DND-41 (cell line): Measurements from ENCODE around the gene EEIG1.

Experiments used
- ATAC-seq: fragments of 200-7000 bp; cut with Tn5 transposase; 3 replicates; pipeline ENCODE4 v1.9.1; 2021; ENCODE audit warnings: low read depth; ENCODE audit not compliant: insufficient read depth
- DNase-seq: peaks from one replicate; pipeline ENCODE4 v3.0.0-alpha.2; 2020
- H2AFZ ChIP-seq: 2 replicates; pipeline ENCODE4 v1.6.0; 2012; ENCODE audit warnings: low read depth, low read length
- H3K27ac ChIP-seq: 2 replicates; pipeline ENCODE4 v1.5.1; 2012; ENCODE audit warnings: low read length, inconsistent platforms
- H3K27me3 ChIP-seq: fragments of 200-600 bp; sonication (generic); 2 replicates; pipeline ENCODE4 v1.6.0; 2012; ENCODE audit warnings: low read length, mild to moderate bottlenecking, inconsistent platforms; ENCODE audit not compliant: insufficient read depth, poor library complexity
- H3K36me3 ChIP-seq: 2 replicates; pipeline ENCODE4 v1.5.1; 2012; ENCODE audit warnings: low read length, inconsistent platforms; ENCODE audit not compliant: insufficient read depth
- H3K4me1 ChIP-seq: 2 replicates; pipeline ENCODE4 v1.5.1; 2012; ENCODE audit warnings: mild to moderate bottlenecking, low read length; ENCODE audit not compliant: insufficient read depth
- H3K4me2 ChIP-seq: 2 replicates; pipeline ENCODE4 v1.6.0; 2012; ENCODE audit warnings: mild to moderate bottlenecking, moderate library complexity, low read length, inconsistent platforms; ENCODE audit not compliant: insufficient read depth
- H3K4me3 ChIP-seq, 2 experiments: fragments of 200-600 bp in 1 of 2; shearing (Covaris generic) in 1 of 2; 2 replicates each; pipeline ENCODE4 v1.5.1; 2012 to 2016; ENCODE audit warnings: inconsistent platforms in 2 of 2, low read length in 2 of 2, mild to moderate bottlenecking in 2 of 2, low read depth in 1 of 2, moderate library complexity in 1 of 2
- H3K79me2 ChIP-seq: 2 replicates; pipeline ENCODE4 v1.6.0; 2012; ENCODE audit warnings: low read length, inconsistent platforms; ENCODE audit not compliant: insufficient read depth
- H3K9ac ChIP-seq: 2 replicates; pipeline ENCODE4 v1.6.0; 2012; ENCODE audit warnings: low read depth, mild to moderate bottlenecking, inconsistent platforms, low read length, moderate library complexity
- H3K9me3 ChIP-seq: 2 replicates; pipeline ENCODE4 v1.5.1; 2012; ENCODE audit warnings: low read length, moderate library complexity, mild to moderate bottlenecking, inconsistent platforms; ENCODE audit not compliant: insufficient read depth, severe bottlenecking
- H4K20me1 ChIP-seq: 2 replicates; pipeline ENCODE4 v1.6.0; 2012; ENCODE audit warnings: low read length; ENCODE audit not compliant: insufficient read depth
- EZH2 ChIP-seq: IDR thresholded peaks from 3 replicates; pipeline ENCODE4 v1.6.1; 2012; ENCODE audit warnings: borderline replicate concordance, low read depth, mild to moderate bottlenecking, moderate library complexity, low read length, inconsistent platforms; ENCODE audit not compliant: severe bottlenecking
- TF ChIP-seq, protein P1 (sequence below): IDR thresholded peaks from 2 replicates; pipeline ENCODE4 v1.5.1; 2012; ENCODE audit warnings: borderline replicate concordance, low read length, moderate library complexity, mild to moderate bottlenecking; ENCODE audit not compliant: poor library complexity, severe bottlenecking; ENCODE audit errors: extremely low read depth

The EEIG1 gene

DNA sequence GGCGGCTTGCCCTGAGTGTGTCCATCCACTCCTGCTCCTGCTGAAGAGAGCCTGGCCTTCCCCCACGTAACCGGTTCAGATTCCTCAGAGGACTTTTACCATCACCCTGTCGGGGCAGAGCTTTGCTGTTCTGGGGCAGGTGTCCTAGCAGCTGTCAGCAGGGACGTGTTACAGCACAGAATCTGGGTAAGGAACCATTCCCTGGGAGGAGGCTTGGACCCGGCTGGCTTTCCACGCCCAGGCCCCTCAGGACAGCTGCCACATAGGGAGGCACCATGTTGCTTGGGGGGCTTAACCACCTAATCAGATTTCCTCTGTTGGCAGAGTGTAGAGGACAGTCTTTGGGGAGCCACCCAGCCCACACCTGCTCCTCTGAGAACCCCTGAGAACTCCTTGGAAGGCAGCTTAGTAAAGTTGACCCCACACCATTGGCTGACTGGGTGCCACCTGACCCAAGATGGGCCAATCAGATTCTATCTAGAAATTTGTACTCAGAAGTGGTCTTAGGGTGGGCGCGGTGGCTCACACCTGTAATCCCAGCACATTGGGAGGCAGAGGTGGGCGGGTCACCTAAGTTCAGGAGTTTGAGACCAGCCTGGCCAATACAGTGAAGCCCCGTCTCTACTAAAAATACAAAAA, 23.3 kb upstream of the EEIG1 start:
- Histone ChIP-seq H3K9me3 (no peaks in the 10 kb centered on the region), H2AFZ (no peak overlapping the region)

DNA sequence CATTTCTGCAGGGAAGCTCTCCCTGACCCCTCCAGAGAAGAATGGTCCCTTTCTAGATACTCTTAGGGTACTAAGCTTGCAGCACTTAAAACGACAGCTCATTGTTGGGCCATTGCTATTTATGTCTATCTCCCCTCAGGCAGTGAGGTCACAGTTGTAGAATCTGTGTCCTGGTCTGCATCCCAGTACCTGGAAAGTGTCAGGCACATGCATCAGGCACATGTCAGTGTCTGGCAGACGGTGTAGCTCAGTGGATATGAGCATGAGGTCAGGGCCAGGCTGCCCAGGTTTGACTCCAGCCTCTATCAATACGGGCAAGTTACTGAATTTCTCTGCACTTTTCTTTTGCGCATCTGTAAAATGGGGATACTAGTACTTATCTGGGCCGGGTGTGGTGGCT, 22.2 kb upstream of the EEIG1 start:
- Histone ChIP-seq H3K79me2 (no peaks in the 10 kb centered on the region), H3K4me2 (no peak overlapping the region), H3K4me1 (no peaks in the 10 kb centered on the region), H3K36me3 (no peaks in the 10 kb centered on the region), H3K9ac (no peak overlapping the region), H3K27me3 (no peaks in the 10 kb centered on the region), H2AFZ (no peak overlapping the region), H3K9me3 (no peaks in the 10 kb centered on the region), H3K27ac (no peak overlapping the region), H3K4me3 (no peak overlapping the region), H4K20me1 (no peaks in the 10 kb centered on the region)
- TF ChIP-seq, protein P1, sequence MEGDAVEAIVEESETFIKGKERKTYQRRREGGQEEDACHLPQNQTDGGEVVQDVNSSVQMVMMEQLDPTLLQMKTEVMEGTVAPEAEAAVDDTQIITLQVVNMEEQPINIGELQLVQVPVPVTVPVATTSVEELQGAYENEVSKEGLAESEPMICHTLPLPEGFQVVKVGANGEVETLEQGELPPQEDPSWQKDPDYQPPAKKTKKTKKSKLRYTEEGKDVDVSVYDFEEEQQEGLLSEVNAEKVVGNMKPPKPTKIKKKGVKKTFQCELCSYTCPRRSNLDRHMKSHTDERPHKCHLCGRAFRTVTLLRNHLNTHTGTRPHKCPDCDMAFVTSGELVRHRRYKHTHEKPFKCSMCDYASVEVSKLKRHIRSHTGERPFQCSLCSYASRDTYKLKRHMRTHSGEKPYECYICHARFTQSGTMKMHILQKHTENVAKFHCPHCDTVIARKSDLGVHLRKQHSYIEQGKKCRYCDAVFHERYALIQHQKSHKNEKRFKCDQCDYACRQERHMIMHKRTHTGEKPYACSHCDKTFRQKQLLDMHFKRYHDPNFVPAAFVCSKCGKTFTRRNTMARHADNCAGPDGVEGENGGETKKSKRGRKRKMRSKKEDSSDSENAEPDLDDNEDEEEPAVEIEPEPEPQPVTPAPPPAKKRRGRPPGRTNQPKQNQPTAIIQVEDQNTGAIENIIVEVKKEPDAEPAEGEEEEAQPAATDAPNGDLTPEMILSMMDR: no peak
- no peak for TF ChIP-seq EZH2
- no peak for DNase-seq
- ATAC-seq: no peak

More for the DNA sequence above, 23.3 kb upstream of the EEIG1 start:
- no peak overlapping the region for H3K4me3 ChIP-seq
- no peaks in the 10 kb centered on the region for H3K79me2 ChIP-seq
- H3K4me2 ChIP-seq: no peak overlapping the region
- no peaks in the 10 kb centered on the region for H4K20me1 ChIP-seq
- no peaks in the 10 kb centered on the region for H3K4me1 ChIP-seq
- no peaks in the 10 kb centered on the region for H3K27me3 ChIP-seq
- H3K36me3 ChIP-seq: no peaks in the 10 kb centered on the region
- TF ChIP-seq, protein P1: no peak
- TF ChIP-seq EZH2: no peak
- DNase-seq (no peak), ATAC-seq (no peak)
- no peak overlapping the region for H3K27ac ChIP-seq
- no peak overlapping the region for H3K9ac ChIP-seq

GRCh38 chr9:128001779-128002298, 21.1 kb upstream of the EEIG1 start:
- Histone ChIP-seq H3K27ac (no peak overlapping the region), H3K9ac (no peak overlapping the region)
- ATAC-seq: no peak

More at GRCh38 chr9:128001779-128002298, 21.1 kb upstream of the EEIG1 start:
- no peaks in the 10 kb centered on the region for H3K36me3 ChIP-seq
- no peaks in the 10 kb centered on the region for H4K20me1 ChIP-seq
- no peak overlapping the region for H3K4me2 ChIP-seq
- H3K27me3 ChIP-seq: no peaks in the 10 kb centered on the region
- H3K4me1 ChIP-seq: no peaks in the 10 kb centered on the region
- no peak overlapping the region for H2AFZ ChIP-seq
- no peak overlapping the region for H3K4me3 ChIP-seq
- no peak for DNase-seq
- TF ChIP-seq EZH2: no peak
- TF ChIP-seq, protein P1: no peak
- no peaks in the 10 kb centered on the region for H3K9me3 ChIP-seq
- no peaks in the 10 kb centered on the region for H3K79me2 ChIP-seq
